Mammary epithelial cell (primary cell): ENCODE data around the gene KRTAP5-3.

Experiments
- EZH2 ChIP-seq: IDR thresholded peaks from 2 replicates; pipeline ENCODE4 v1.6.1; 2012; ENCODE audit warnings: low read length, inconsistent platforms, borderline replicate concordance
- TF ChIP-seq, protein P1 (sequence below), 2 donors: IDR thresholded peaks in 1 of 2; conservative IDR thresholded peaks in 1 of 2; 2 replicates each; pipeline ENCODE4 v1.5.1; 2011 to 2012; ENCODE audit warnings: inconsistent platforms in 2 of 2, low read length in 2 of 2, mild to moderate bottlenecking in 2 of 2, control low read depth in 1 of 2, low read depth in 1 of 2; ENCODE audit not compliant: insufficient read depth in 1 of 2; ENCODE audit errors: extremely low read depth in 1 of 2

DNA sequence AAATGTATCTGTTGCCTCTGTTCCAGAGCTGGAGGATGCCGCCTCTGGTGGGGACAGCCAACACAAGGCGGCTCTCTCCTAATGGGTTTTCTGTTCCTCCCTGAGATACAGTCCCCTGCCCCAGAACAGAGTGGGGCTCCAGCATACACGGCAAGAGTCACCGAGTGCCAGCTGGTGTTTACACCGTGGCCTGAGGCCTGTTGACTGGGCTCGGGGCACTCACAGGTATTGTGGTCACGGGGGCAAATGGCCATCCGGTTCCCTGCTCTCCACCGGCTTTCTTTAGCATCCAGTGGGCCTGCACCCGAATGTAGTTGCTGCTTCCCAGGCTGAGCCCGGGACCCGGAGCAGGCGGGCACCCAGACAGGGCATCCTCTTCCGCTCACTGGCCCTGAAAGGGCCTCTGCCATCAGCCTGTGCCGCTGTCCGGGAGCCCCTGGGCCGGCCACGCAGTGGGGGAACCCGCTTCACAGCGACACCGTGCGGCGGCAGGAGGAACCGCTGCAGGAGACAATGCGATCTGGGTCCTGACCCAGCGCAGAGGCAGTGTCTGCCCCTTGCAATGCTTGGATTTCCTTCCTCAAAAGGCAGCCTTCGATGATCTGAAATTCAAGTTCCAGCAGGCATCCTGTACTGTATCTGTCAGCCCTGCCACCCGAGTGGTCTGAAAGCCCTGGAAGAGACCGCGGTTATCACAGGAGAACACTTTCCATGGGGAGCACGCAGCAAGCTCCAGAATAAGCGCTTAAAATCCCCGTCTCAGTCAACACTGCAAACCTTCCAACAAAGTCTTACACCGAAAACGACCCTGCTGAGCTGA lies 20.5 kb upstream of the KRTAP5-3 start:
- TF ChIP-seq, protein P1, sequence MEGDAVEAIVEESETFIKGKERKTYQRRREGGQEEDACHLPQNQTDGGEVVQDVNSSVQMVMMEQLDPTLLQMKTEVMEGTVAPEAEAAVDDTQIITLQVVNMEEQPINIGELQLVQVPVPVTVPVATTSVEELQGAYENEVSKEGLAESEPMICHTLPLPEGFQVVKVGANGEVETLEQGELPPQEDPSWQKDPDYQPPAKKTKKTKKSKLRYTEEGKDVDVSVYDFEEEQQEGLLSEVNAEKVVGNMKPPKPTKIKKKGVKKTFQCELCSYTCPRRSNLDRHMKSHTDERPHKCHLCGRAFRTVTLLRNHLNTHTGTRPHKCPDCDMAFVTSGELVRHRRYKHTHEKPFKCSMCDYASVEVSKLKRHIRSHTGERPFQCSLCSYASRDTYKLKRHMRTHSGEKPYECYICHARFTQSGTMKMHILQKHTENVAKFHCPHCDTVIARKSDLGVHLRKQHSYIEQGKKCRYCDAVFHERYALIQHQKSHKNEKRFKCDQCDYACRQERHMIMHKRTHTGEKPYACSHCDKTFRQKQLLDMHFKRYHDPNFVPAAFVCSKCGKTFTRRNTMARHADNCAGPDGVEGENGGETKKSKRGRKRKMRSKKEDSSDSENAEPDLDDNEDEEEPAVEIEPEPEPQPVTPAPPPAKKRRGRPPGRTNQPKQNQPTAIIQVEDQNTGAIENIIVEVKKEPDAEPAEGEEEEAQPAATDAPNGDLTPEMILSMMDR (conservative IDR thresholded peaks at IDR 0.05 in 1 of 2, IDR thresholded peaks at IDR 0.05 in 1 of 2; ENCODE audit: extremely low read depth in 1 of 2, insufficient read depth in 1 of 2, low read depth in 1 of 2, low read length in 2 of 2) = peak; percentile 78 to 88
- TF ChIP-seq EZH2 = no peak
